Measurements from ENCODE around the gene CHRND.

Gene CHRND

GRCh38 chr2:232525791-232526371 is at the start of gene CHRND:
Gene CHRND (plus strand): TSS chr2:232526160. CDS start chr2:232526216, 56 bp downstream.
- DNase-seq (ENCODE audit: low read depth) = no peak

GRCh38 chr2:232476791-232477190 is 49.2 kb upstream of the CHRND start:
- no peak for DNase-seq (ENCODE audit: low read depth)

GRCh38 chr2:232477751-232478510 is 48.0 kb upstream of the CHRND start:
- DNase-seq (ENCODE audit: low read depth) = no peak

GRCh38 chr2:232478571-232479340 is 47.2 kb upstream of the CHRND start:
- no peak for DNase-seq (ENCODE audit: low read depth)

- DNase-seq (ENCODE audit: low read depth) = no peak
Observed at GRCh38 chr2:232479341-232480200, 46.4 kb upstream of the CHRND start.

- no peak for DNase-seq (ENCODE audit: low read depth)
Observed at GRCh38 chr2:232480201-232481190, 45.5 kb upstream of the CHRND start.

DNA sequence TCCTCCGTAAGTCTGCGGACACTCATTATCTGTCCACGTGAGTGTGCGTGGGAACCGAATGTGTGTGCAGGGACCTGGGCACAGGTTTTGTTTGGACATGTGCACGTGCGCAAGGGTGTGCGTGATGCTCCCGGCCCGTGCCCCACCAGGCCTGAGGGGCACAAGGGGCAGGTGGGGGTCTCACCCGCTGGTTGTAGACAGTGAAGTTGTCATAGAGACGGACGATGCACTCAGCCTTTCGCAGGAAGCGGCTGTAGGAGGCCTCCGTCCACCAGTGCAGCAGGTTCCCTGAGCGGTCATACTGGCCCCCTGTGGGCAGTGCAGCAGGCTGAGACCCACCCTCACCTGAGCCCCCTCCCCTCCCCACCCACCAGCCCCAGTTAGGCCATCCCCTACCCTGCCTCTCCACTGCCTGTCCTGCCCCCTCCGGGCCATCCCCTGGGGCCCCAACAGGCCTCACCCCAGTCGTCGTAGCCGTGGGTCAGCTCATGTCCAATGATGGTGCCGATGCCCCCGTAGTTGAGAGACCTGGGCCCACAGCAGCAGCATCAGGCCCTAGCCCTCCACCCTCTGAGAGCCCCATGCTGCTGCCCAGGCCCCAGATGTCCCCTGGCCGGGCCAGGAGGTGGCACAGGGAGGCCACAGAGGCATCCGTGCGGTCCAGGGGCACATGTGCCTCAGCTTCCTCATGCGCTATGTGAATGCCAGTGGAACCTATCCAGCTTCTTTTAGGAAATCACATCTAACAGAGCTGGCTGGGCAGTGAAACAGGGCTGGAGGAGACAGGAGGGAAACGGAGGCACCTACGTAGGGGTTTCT is 44.4 kb upstream of the CHRND start:
- DNase-seq (ENCODE audit: low read depth) = no peak

DNA sequence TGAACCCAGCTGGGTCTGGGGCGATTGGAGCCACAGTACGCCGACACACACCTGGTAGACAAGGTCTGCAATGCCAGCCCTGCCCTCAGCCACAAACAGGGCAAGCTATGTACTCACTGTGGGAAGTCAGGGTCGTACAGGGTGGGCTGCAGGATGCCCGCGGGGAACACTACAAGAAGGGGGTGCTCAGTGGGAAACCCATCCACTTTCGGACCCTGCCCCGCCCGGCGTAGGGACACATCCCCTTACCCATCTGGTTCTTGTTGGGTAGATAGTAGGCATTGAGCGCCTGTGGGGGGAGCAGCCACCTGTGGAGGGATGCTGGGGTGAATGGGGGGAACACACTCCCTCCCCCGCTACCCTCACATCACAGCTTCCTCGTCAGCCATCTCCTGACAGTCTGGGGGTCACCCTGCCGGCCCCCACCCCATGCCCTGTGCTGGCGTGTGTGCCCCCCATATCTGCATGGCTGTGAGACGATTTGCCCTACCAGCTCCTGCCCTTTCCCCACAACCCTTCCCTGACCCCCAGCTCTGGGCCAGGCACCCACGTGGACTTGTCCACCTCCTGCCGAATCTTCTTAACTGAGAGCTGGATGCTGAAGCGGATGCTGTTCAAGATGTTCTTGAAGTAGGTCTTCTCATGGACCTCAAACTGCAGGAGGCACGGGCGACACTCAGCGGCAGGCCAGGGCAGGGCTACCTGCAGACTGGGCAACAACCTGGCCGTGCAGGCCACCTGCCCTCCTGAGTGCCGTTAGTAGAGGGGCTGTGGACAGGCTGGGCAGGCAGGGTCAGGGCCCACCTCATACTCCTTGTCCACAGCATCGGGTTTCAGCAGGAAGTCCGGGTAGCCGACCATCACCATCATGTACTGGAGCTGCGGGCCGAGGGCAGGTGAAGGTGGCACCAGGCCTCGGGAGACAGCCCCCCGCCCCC is 43.4 kb upstream of the CHRND start:
- no peak for DNase-seq (ENCODE audit: low read depth)

GRCh38 chr2:232483311-232483922 is 42.5 kb upstream of the CHRND start:
- no peak for DNase-seq (ENCODE audit: low read depth)

GRCh38 chr2:232483923-232484627 is 41.9 kb upstream of the CHRND start:
- no peak for DNase-seq (ENCODE audit: low read depth)

GRCh38 chr2:232484628-232485347 is 41.2 kb upstream of the CHRND start:
- no peak for DNase-seq (ENCODE audit: low read depth)

- no peak for DNase-seq (ENCODE audit: low read depth)
Observed at GRCh38 chr2:232485348-232485756, 40.6 kb upstream of the CHRND start.

DNA sequence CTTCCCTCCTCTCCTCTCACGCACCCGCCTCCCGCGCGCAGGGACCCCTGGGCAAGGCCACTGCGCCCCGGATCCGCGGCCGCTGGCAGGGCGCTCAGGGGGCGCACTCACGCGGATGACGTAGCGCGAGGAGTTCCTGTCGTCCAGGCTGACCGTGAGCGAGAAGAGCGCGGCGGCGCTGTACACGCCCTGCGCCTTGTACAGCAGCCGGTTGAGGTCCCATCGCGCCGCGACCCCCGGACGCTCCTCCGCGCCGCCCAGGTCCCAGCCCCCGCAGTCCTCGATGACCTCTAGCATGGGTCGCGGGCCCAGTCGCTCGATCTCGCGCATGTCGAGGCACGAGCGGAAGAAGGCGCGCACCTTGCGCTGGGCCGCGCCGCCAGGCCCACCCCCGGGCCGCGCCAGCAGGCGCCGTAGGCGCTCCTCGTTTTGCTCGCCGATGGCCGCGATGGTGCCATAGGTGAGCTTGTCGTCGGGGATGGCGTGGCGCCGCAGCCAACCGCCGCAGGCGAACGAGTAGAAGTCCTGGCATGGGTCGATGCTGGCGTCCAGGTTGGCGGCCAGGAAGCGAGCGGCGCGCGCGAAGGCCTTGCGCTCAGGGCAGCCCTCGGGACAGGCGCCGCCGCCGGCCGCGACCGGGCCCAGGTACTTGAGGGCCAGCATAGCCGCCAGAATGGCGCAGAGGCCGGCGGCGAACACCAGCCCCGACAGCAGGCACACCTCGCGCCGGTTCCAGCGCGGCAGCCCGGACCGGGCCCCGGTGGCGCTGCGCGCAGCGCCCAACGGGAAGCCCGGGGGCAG is 40.0 kb upstream of the CHRND start:
- DNase-seq (ENCODE audit: low read depth) = no peak

GRCh38 chr2:232486558-232487384 is 39.2 kb upstream of the CHRND start:
- no peak for DNase-seq (ENCODE audit: low read depth)

GRCh38 chr2:232487385-232488096 is 38.4 kb upstream of the CHRND start, which contains the start of gene ECEL1:
Gene ECEL1 (minus strand): TSS chr2:232487834. CDS start chr2:232486653, 1,181 bp downstream.
- DNase-seq (ENCODE audit: low read depth) = no peak
